Head of caudate nucleus (tissue), 42 donors: ENCODE results near the gene ICAM4.
"Not testable (repeated sequence)": the region's sequence is repeated elsewhere in the genome, so short reads cannot be mapped to it uniquely, and the experiment has no call there.

Source experiments
- DNase-seq, 42 donors: peaks; one replicate each; pipeline versions ENCODE4 v3.0.0 to v3.0.0-alpha.2; 2020 to 2021; ENCODE audit warnings: mixed read lengths in 7 of 42
- intact Hi-C: fragments of 100-400 bp; cut with DNase I; formaldehyde crosslinking; loops from one replicate; pipeline ENCODE4 v1.15.0; 2022

ICAM4 gene

GRCh38 chr19:10260141-10260584 lies 26.6 kb upstream of the ICAM4 start:
- peak; percentile 40 to 93 (median 76) for DNase-seq
- intact Hi-C loops, result no loop called here

GRCh38 chr19:10262771-10263170 lies 24.0 kb upstream of the ICAM4 start:
- intact Hi-C loops, result no loop called here
- no peak for DNase-seq

- intact Hi-C loops, result no loop called here
- no peak for DNase-seq
Measured at GRCh38 chr19:10266706-10267105, 20.0 kb upstream of the ICAM4 start.

GRCh38 chr19:10268071-10268470 lies 18.7 kb upstream of the ICAM4 start:
- intact Hi-C loops, result loop anchor here (2.0 kb wide), 1 partner anchor 121 kb away; no protein-coding TSS in a partner anchor

GRCh38 chr19:10269333-10270179 lies 17.2 kb upstream of the ICAM4 start:
- intact Hi-C loops, result loop anchor here (2.0 kb wide), 1 partner anchor 119 kb away; no protein-coding TSS in a partner anchor
- DNase-seq, result peak; percentile 64 to 93 (median 84)

More at GRCh38 chr19:10268071-10268470, 18.7 kb upstream of the ICAM4 start:
- no peak for DNase-seq

- intact Hi-C loops, result no loop called here
- DNase-seq, result peak in 33 of 42 donors; percentile 17 to 74 (median 46)
Measured at GRCh38 chr19:10270180-10270615, 16.6 kb upstream of the ICAM4 start.

- DNase-seq, result peak in 28 of 42 donors; percentile 24 to 74 (median 53)
- intact Hi-C loops, result no loop called here
Measured at GRCh38 chr19:10270616-10271394, 15.9 kb upstream of the ICAM4 start, which contains the start of gene ICAM1. ICAM1 (plus strand) TSS chr19:10271120; CDS start chr19:10271160, 40 bp downstream.

GRCh38 chr19:10271543-10272086 lies 15.1 kb upstream of the ICAM4 start:
- intact Hi-C loops, result no loop called here
- peak in 1 of 42 donors; percentile 16 for DNase-seq

- intact Hi-C loops, result no loop called here
Measured at GRCh38 chr19:10274589-10274988, 12.2 kb upstream of the ICAM4 start.

GRCh38 chr19:10277795-10278589 lies 8.8 kb upstream of the ICAM4 start:
- DNase-seq, result no peak
- intact Hi-C loops, result no loop called here

More at GRCh38 chr19:10274589-10274988, 12.2 kb upstream of the ICAM4 start:
- no peak for DNase-seq

- intact Hi-C loops, result no loop called here
- no peak for DNase-seq
Measured at GRCh38 chr19:10278935-10279334, 7.8 kb upstream of the ICAM4 start.

GRCh38 chr19:10279737-10280442 lies 6.9 kb upstream of the ICAM4 start:
- no peak for DNase-seq
- intact Hi-C loops, result no loop called here

- intact Hi-C loops, DNase-seq: not testable (repeated sequence)
Measured at GRCh38 chr19:10282043-10282442, 4.7 kb upstream of the ICAM4 start.

- intact Hi-C loops, result no loop called here
- DNase-seq, result no peak
Measured at GRCh38 chr19:10283301-10284064, 3.3 kb upstream of the ICAM4 start.

GRCh38 chr19:10284065-10284959 lies 2.4 kb upstream of the ICAM4 start:
- no peak for DNase-seq
- intact Hi-C loops, result no loop called here

- DNase-seq, result no peak
- intact Hi-C loops, result no loop called here
Measured at GRCh38 chr19:10284960-10285278, 1.8 kb upstream of the ICAM4 start.
